HepG2 (cell line): ENCODE data around the gene EXOC1. TPM values are rescaled to one million over a fixed set of nuclear protein-coding genes. Genes with fewer than 3 reads are reported as not detected.

Source experiments
- ATAC-seq: fragments of 200-7000 bp; cut with Tn5 transposase; 3 replicates; pipeline ENCODE4 v1.9.1; 2020; ENCODE audit warnings: mild to moderate bottlenecking, moderate library complexity
- BruUV-seq: library from RNA; stranded (reverse); fragments of 400-500 nt; replicated peaks from 2 replicates; lab custom pipeline; 2021; lab: Mats Ljungman, UMichigan
- CTCF ChIA-PET: fragments of 300-600 bp; formaldehyde crosslinking; extraction: SDS; loops from one replicate; lab custom pipeline; 2021; ENCODE audit warnings: low total read pairs, inconsistent platforms, low intra/inter-chr PET ratio; lab: Yijun Ruan, JAX
- POLR2A ChIA-PET: fragments of 350-600 bp; sonication (Branson Sonifier 250); formaldehyde crosslinking; loops from one replicate; lab custom pipeline; 2020; ENCODE audit warnings: antibody characterized with exemption, inconsistent platforms; lab: Yijun Ruan, JAX
- DNase-seq: peaks from one replicate; pipeline ENCODE4 v3.0.0-alpha.2; 2015; ENCODE audit warnings: low spot score
- FAIRE-seq: peaks from 3 replicates; lab custom pipeline; 2011; peaks lifted over from hg19 to GRCh38; lab: Jason Lieb, UNC
- H2AFZ ChIP-seq: one replicate; pipeline ENCODE4 v1.6.1; 2011; ENCODE audit warnings: low read length, inconsistent platforms
- H3K27ac ChIP-seq: fragments of 300-600 bp; 3 replicates; pipeline ENCODE4 v1.8.0; 2011; ENCODE audit warnings: mixed run types, mild to moderate bottlenecking, mixed read lengths, low read length, inconsistent platforms; ENCODE audit not compliant: insufficient read depth; ENCODE audit errors: extremely low read length
- H3K27me3 ChIP-seq, 2 experiments: fragments of 200-600 bp in 1 of 2; 2 replicates in 1 of 2; 3 replicates in 1 of 2; pipeline versions ENCODE4 v1.6.0 to v1.8.0; 2011; ENCODE audit warnings: low read length in 2 of 2, mild to moderate bottlenecking in 2 of 2, moderate library complexity in 2 of 2, inconsistent platforms in 1 of 2; ENCODE audit not compliant: insufficient read depth in 2 of 2, control insufficient read depth in 1 of 2
- H3K36me3 ChIP-seq, 2 experiments: fragments of 200-600 bp in 1 of 2; replicated peaks in 1 of 2; 2 replicates in 1 of 2; 3 replicates in 1 of 2; pipeline versions ENCODE4 v1.5.1 to v1.8.0; 2011; ENCODE audit warnings: low read length in 2 of 2, inconsistent platforms in 1 of 2; ENCODE audit not compliant: insufficient read depth in 2 of 2, control insufficient read depth in 1 of 2
- H3K4me1 ChIP-seq: 2 replicates; pipeline ENCODE4 v1.5.1; 2012; ENCODE audit warnings: low read length, inconsistent platforms; ENCODE audit not compliant: insufficient read depth
- H3K4me2 ChIP-seq: 2 replicates; pipeline ENCODE4 v1.6.0; 2011; ENCODE audit warnings: low read depth, low read length, inconsistent platforms
- H3K4me3 ChIP-seq, 3 experiments: fragments of 200-600 bp in 1 of 3; sonication (generic), shearing (Covaris generic) in 1 of 3; replicated peaks in 1 of 3; 2 replicates each; pipeline ENCODE4 v1.5.1; 2011 to 2016; ENCODE audit warnings: low read length in 3 of 3, inconsistent platforms in 2 of 3, low read depth in 2 of 3, mild to moderate bottlenecking in 2 of 3, control low read depth in 1 of 3, mixed read lengths in 1 of 3; ENCODE audit not compliant: insufficient read depth in 1 of 3
- H3K79me2 ChIP-seq: one replicate; pipeline ENCODE4 v1.6.1; 2011; ENCODE audit warnings: low read length, inconsistent platforms; ENCODE audit not compliant: insufficient read depth
- H3K9ac ChIP-seq: 2 replicates; pipeline ENCODE4 v1.6.0; 2011; ENCODE audit warnings: mild to moderate bottlenecking, low read depth, low read length, inconsistent platforms; ENCODE audit not compliant: insufficient read depth
- H3K9me3 ChIP-seq: 2 replicates; pipeline ENCODE4 v1.5.1; 2012; ENCODE audit warnings: mild to moderate bottlenecking, low read length
- H4K20me1 ChIP-seq: 2 replicates; pipeline ENCODE4 v1.6.0; 2011; ENCODE audit warnings: inconsistent platforms, mild to moderate bottlenecking, low read length, moderate library complexity; ENCODE audit not compliant: insufficient read depth
- ARID3A ChIP-seq: IDR thresholded peaks from 2 replicates; pipeline ENCODE4 v1.6.1; 2012; ENCODE audit warnings: low read depth, low read length, improper control_type of control experiment
- ATF7 ChIP-seq, 2 experiments: fragments of 450-650 bp in 1 of 2; sonication (generic) in 1 of 2; formaldehyde crosslinking in 1 of 2; IDR thresholded peaks; 2 replicates each; pipeline versions ENCODE4 v1.4.0 to v1.6.1; 2016 to 2020; ENCODE audit warnings: antibody characterized with exemption in 1 of 2, mild to moderate bottlenecking in 1 of 2, missing genetic modification reagents in 1 of 2
- CEBPB ChIP-seq: IDR thresholded peaks from 2 replicates; pipeline ENCODE4 v1.6.1; 2011; ENCODE audit warnings: low read depth, low read length, improper control_type of control experiment, borderline replicate concordance
- CREB3 ChIP-seq: sonication (generic); formaldehyde crosslinking; IDR thresholded peaks from 2 replicates; pipeline ENCODE4 v1.5.0; 2020; ENCODE audit warnings: missing genetic modification reagents
- E2F5 ChIP-seq: sonication (generic); formaldehyde crosslinking; conservative IDR thresholded peaks from 2 replicates; pipeline ENCODE4 v1.4.0; 2020; ENCODE audit warnings: missing genetic modification reagents
- GZF1 ChIP-seq: sonication (generic); formaldehyde crosslinking; IDR thresholded peaks from 2 replicates; pipeline ENCODE4 v1.5.1; 2020; ENCODE audit warnings: mild to moderate bottlenecking, missing genetic modification reagents
- HOXA9 ChIP-seq: sonication (generic); formaldehyde crosslinking; IDR thresholded peaks from 2 replicates; pipeline ENCODE4 v1.8.1; 2022; ENCODE audit warnings: missing genetic modification reagents, mild to moderate bottlenecking, moderate library complexity, borderline replicate concordance
- MXD3 ChIP-seq: IDR thresholded peaks from 2 replicates; pipeline ENCODE4 v1.6.1; 2016; ENCODE audit warnings: mild to moderate bottlenecking, missing biosample characterization, missing genetic modification reagents
- NFIB ChIP-seq: sonication (generic); formaldehyde crosslinking; IDR thresholded peaks from 2 replicates; pipeline ENCODE4 v1.9.0; 2021; ENCODE audit warnings: missing genetic modification reagents, mild to moderate bottlenecking, borderline replicate concordance
- RBM39 ChIP-seq: fragments of 200-400 bp; formaldehyde crosslinking; IDR thresholded peaks from one replicate; pipeline ENCODE4 v1.6.1; 2018; ENCODE audit warnings: antibody characterized with exemption, mild to moderate bottlenecking, low read depth, low read length; ENCODE audit not compliant: poor library complexity, severe bottlenecking
- SOX5 ChIP-seq: IDR thresholded peaks from 2 replicates; pipeline ENCODE4 v1.6.1; 2016; ENCODE audit warnings: borderline replicate concordance
- ZFP90 ChIP-seq: sonication (generic); formaldehyde crosslinking; IDR thresholded peaks from 2 replicates; pipeline ENCODE4 v1.8.0; 2022; ENCODE audit warnings: missing genetic modification reagents, mild to moderate bottlenecking, inconsistent platforms, borderline replicate concordance
- ZNF510 ChIP-seq: sonication (generic); formaldehyde crosslinking; IDR thresholded peaks from 2 replicates; pipeline ENCODE4 v1.4.0; 2020; ENCODE audit warnings: low read depth, mild to moderate bottlenecking, missing genetic modification reagents
- ZNF562 ChIP-seq: sonication (generic); formaldehyde crosslinking; IDR thresholded peaks from 2 replicates; pipeline ENCODE4 v1.8.0; 2022; ENCODE audit warnings: missing genetic modification reagents, borderline replicate concordance
- ZNF615 ChIP-seq: sonication (generic); formaldehyde crosslinking; IDR thresholded peaks from 2 replicates; pipeline ENCODE4 v1.5.0; 2020; ENCODE audit warnings: mild to moderate bottlenecking, missing genetic modification reagents, borderline replicate concordance
- WGBS: methylation state at CpG from one replicate; pipeline ENCODE4 v1.1.6; 2017; ENCODE audit warnings: low lambda C conversion rate; 5-methylcytosine and 5-hydroxymethylcytosine counted together
- in situ Hi-C: cut with HindIII; loops from 2 replicates; pipeline ENCODE4 v1.10.0; 2017; ENCODE audit warnings: low pct_unique_long_range_greater_than_20kb; ENCODE audit not compliant: extremely low pct_ligation_motif_present
- intact Hi-C: fragments of 100-400 bp; cut with micrococcal nuclease; formaldehyde crosslinking; loops from one replicate; pipeline ENCODE4 v1.10.0; 2022; ENCODE audit not compliant: unreplicated experiment
- polyA plus RNA-seq, 8 experiments: library from polyadenylated mRNA; depleted of rRNA in 3 of 8; stranded (reverse) in 7 of 8; unstranded in 1 of 8; fragments of >200 nt; fragmentation: Illumina TruSeq in 4 of 8; extraction: Trizol in 4 of 8; gene quantifications; 2 replicates each; pipeline versions ENCODE4 v1.2.1 to v1.2.3, GENCODE V29; 2011 to 2016; ENCODE audit warnings: low read depth in 4 of 8, missing spikeins in 1 of 8, mixed read lengths in 1 of 8; ENCODE audit not compliant: insufficient read depth in 1 of 8
- total RNA-seq, 5 experiments: library from RNA; depleted of rRNA; stranded (reverse); fragments of >200 nt; fragmentation: Illumina TruSeq; extraction: Trizol; gene quantifications; 2 replicates each; pipeline ENCODE4 v1.2.3, GENCODE V29; 2016; ENCODE audit warnings: low read depth in 1 of 5

EXOC1 gene
- total and polyA plus RNA-seq, 2 of the 13 experiments (the other 11 are each of a cell fraction or from before 2014, with no cell fraction given) = 9.1 to 18.4 TPM

- Histone ChIP-seq H3K36me3 (no peaks in the 10 kb centered on the region), H3K27me3 (peaks cover 0 to 12% of the 10 kb centered on the region in 2 experiments; a peak in 2 of 5 replicates), H3K4me2 (no peak overlapping the region), H3K4me1 (no peaks in the 10 kb centered on the region), H3K27ac (no peak overlapping the region), H3K9me3 (no peaks in the 10 kb centered on the region), H2AFZ (no peak overlapping the region), H4K20me1 (no peaks in the 10 kb centered on the region), H3K9ac (no peak overlapping the region), H3K4me3 (no peak overlapping the region), H3K79me2 (no peaks in the 10 kb centered on the region)
- in situ Hi-C loops = no loop called here
- no peak for ATAC-seq
- FAIRE-seq = no peak
- intact Hi-C loops = no loop called here
- no TSS peak for BruUV-seq
- DNase-seq = no peak
- ChIA-PET CTCF (no interaction called here), POLR2A (no interaction called here)
- TF ChIP-seq RBM39 = no peak
- peak; percentile 49; the same call in 1 of the 2 replicates for TF ChIP-seq CEBPB
- TF ChIP-seq ATF7 (IDR thresholded peaks at IDR 0.05) = 0 out of 2 replicates have a peak, but pooled peaks have one; percentile 18
- no peak for TF ChIP-seq ATF7 (CRISPR knock-in tag; IDR thresholded peaks at IDR 0.05)
- TF ChIP-seq SOX5 = no peak
- no peak for TF ChIP-seq HOXA9 (CRISPR knock-in tag)
- no peak for TF ChIP-seq ZNF562 (CRISPR knock-in tag)
- WGBS = 0% methylated on average over 2 of the region's 2 CpGs
Observed at GRCh38 chr4:55824865-55825264, 28.6 kb upstream of the EXOC1 start.

- H3K9ac ChIP-seq = no peak overlapping the region
- no peak for ATAC-seq
- peaks cover 0 to 8% of the 10 kb centered on the region in 2 experiments; a peak in 2 of 5 replicates for H3K27me3 ChIP-seq
- POLR2A ChIA-PET = no interaction called here
- no peaks in the 10 kb centered on the region for H4K20me1 ChIP-seq
- intact Hi-C loops = no loop called here
- no peak overlapping the region for H3K4me2 ChIP-seq
- H3K36me3 ChIP-seq = no peaks in the 10 kb centered on the region
- CTCF ChIA-PET = no interaction called here
- in situ Hi-C loops = no loop called here
- no TSS peak for BruUV-seq
- TF ChIP-seq NFIB (CRISPR knock-in tag) (no peak), GZF1 (CRISPR knock-in tag) (no peak), E2F5 (CRISPR knock-in tag) (no peak), ZNF615 (CRISPR knock-in tag) (no peak), ZFP90 (CRISPR knock-in tag) (no peak), MXD3 (CRISPR knock-in tag) (no peak), ZNF510 (CRISPR knock-in tag) (no peak), ARID3A (no peak), CREB3 (no peak)
- TF ChIP-seq, all 625 proteins: peak for 0
- no peak overlapping the region for H3K27ac ChIP-seq
- FAIRE-seq (no peak), DNase-seq (no peak)
- no peak overlapping the region for H2AFZ ChIP-seq
- H3K4me1 ChIP-seq = no peaks in the 10 kb centered on the region
- no peak overlapping the region for H3K4me3 ChIP-seq
- H3K9me3 ChIP-seq = no peaks in the 10 kb centered on the region
- no peaks in the 10 kb centered on the region for H3K79me2 ChIP-seq
Observed at GRCh38 chr4:55826986-55827385, 26.5 kb upstream of the EXOC1 start.
